SK-N-SH (cell line): ENCODE data around the gene PLA2G4E. TPM values are rescaled to one million over a fixed set of nuclear protein-coding genes. Genes with fewer than 3 reads are reported as not detected.

Experiments
- CTCF ChIA-PET: fragments of 300-600, 350-600 bp; formaldehyde crosslinking; extraction: SDS; loops from one replicate; lab custom pipeline; 2021; lab: Yijun Ruan, JAX
- POLR2A ChIA-PET: fragments of 350-600 bp; sonication (Branson Sonifier 250); formaldehyde crosslinking; extraction: SDS; loops from one replicate; lab custom pipeline; 2020; ENCODE audit warnings: antibody characterized with exemption, inconsistent platforms; lab: Yijun Ruan, JAX
- DNase-seq: peaks from one replicate; pipeline ENCODE4 v3.0.0; 2012
- H2AFZ ChIP-seq: fragments of 200-600 bp; sonication (generic); 2 replicates; pipeline ENCODE4 v1.8.1; 2016; ENCODE audit warnings: antibody characterized with exemption, mild to moderate bottlenecking, low read depth
- H3F3A ChIP-seq: fragments of 200-600 bp; sonication (generic); replicated peaks from 2 replicates; pipeline ENCODE3; 2016; ENCODE audit warnings: antibody characterized with exemption, mild to moderate bottlenecking; ENCODE audit not compliant: insufficient read depth
- H3K27ac ChIP-seq, 2 experiments: fragments of 200-500 bp in 1 of 2; fragments of 200-600 bp in 1 of 2; sonication (Bioruptor generic) in 1 of 2; sonication (generic), shearing (Covaris generic) in 1 of 2; 2 replicates each; pipeline versions ENCODE4 v1.5.1 to v1.6.1; 2014 to 2016; ENCODE audit warnings: low read depth in 2 of 2, inconsistent platforms in 1 of 2, low read length in 1 of 2, mild to moderate bottlenecking in 1 of 2, mixed read lengths in 1 of 2
- H3K27me3 ChIP-seq: fragments of 200-600 bp; sonication (generic), shearing (Covaris generic); 2 replicates; pipeline ENCODE4 v1.6.1; 2016; ENCODE audit warnings: mixed run types; ENCODE audit not compliant: insufficient read depth
- H3K36me3 ChIP-seq, 2 experiments: fragments of 200-500 bp in 1 of 2; fragments of 200-600 bp in 1 of 2; sonication (Bioruptor generic) in 1 of 2; sonication (generic) in 1 of 2; replicated peaks in 1 of 2; 2 replicates each; pipeline versions ENCODE3 to v1.5.1; 2014 to 2016; ENCODE audit warnings: low read length in 1 of 2, mild to moderate bottlenecking in 1 of 2; ENCODE audit not compliant: insufficient read depth in 2 of 2, control insufficient read depth in 1 of 2
- H3K4me1 ChIP-seq, 2 experiments: fragments of 200-500 bp in 1 of 2; fragments of 200-600 bp in 1 of 2; sonication (Bioruptor generic) in 1 of 2; sonication (generic), shearing (Covaris generic) in 1 of 2; 2 replicates each; pipeline versions ENCODE4 v1.5.1 to v1.6.1; 2014 to 2016; ENCODE audit warnings: low read depth in 1 of 2, low read length in 1 of 2, mixed run types in 1 of 2; ENCODE audit not compliant: insufficient read depth in 2 of 2, control insufficient read depth in 1 of 2
- H3K4me2 ChIP-seq: fragments of 200-600 bp; sonication (generic), shearing (Covaris generic); 2 replicates; pipeline ENCODE4 v1.6.1; 2017; ENCODE audit warnings: mixed run types
- H3K4me3 ChIP-seq, 2 experiments: fragments of 200-500 bp in 1 of 2; fragments of 200-600 bp in 1 of 2; sonication (Bioruptor generic) in 1 of 2; sonication (generic), shearing (Covaris generic) in 1 of 2; 2 replicates each; pipeline versions ENCODE4 v1.5.1 to v1.8.1; 2014 to 2016; ENCODE audit warnings: low read depth in 2 of 2, inconsistent platforms in 1 of 2, low read length in 1 of 2, mild to moderate bottlenecking in 1 of 2, mixed read lengths in 1 of 2, moderate library complexity in 1 of 2
- H3K79me2 ChIP-seq: fragments of 200-600 bp; sonication (generic); 2 replicates; pipeline ENCODE4 v1.8.1; 2017; ENCODE audit warnings: mild to moderate bottlenecking; ENCODE audit not compliant: insufficient read depth
- H3K9ac ChIP-seq: fragments of 200-600 bp; sonication (generic); 2 replicates; pipeline ENCODE4 v1.6.1; 2017; ENCODE audit warnings: mixed run types
- H3K9me2 ChIP-seq: fragments of 200-600 bp; sonication (generic); 2 replicates; pipeline ENCODE4 v1.6.1; 2017; ENCODE audit warnings: mixed run types
- H3K9me3 ChIP-seq: fragments of 200-600 bp; sonication (generic); 2 replicates; pipeline ENCODE4 v1.6.1; 2017; ENCODE audit warnings: mixed run types, mild to moderate bottlenecking, moderate library complexity
- H4K20me1 ChIP-seq: fragments of 200-600 bp; sonication (generic); 2 replicates; pipeline ENCODE4 v1.6.1; 2017; ENCODE audit warnings: mild to moderate bottlenecking, mixed run types; ENCODE audit not compliant: insufficient read depth
- EP300 ChIP-seq, 2 experiments: IDR thresholded peaks; 2 replicates each; pipeline versions ENCODE4 v1.4.0 to v1.6.1; 2012; ENCODE audit warnings: borderline replicate concordance in 1 of 2, low read depth in 1 of 2, low read length in 1 of 2
- EZH2phosphoT487 ChIP-seq: fragments of 200-600 bp; sonication (generic); IDR thresholded peaks from 2 replicates; pipeline ENCODE4 v1.6.1; 2017; ENCODE audit warnings: low read depth, mixed run types, mild to moderate bottlenecking, antibody characterized with exemption, moderate library complexity, borderline replicate concordance
- FOXJ3 ChIP-seq: sonication (generic); formaldehyde crosslinking; IDR thresholded peaks from 2 replicates; pipeline ENCODE4 v1.5.1; 2020; ENCODE audit warnings: mild to moderate bottlenecking, missing genetic modification reagents
- JUND ChIP-seq: IDR thresholded peaks from 2 replicates; pipeline ENCODE4 v1.4.0; 2012
- NRF1 ChIP-seq: IDR thresholded peaks from 2 replicates; pipeline ENCODE4 v1.6.1; 2012; ENCODE audit warnings: low read depth, mild to moderate bottlenecking, low read length
- RCOR1 ChIP-seq: fragments of 150-350 bp; IDR thresholded peaks from 2 replicates; pipeline ENCODE4 v1.6.1; 2017; ENCODE audit warnings: antibody characterized with exemption, low read length
- RXRA ChIP-seq: IDR thresholded peaks from 2 replicates; pipeline ENCODE4 v1.4.0; 2012; ENCODE audit warnings: low read depth, mild to moderate bottlenecking, borderline replicate concordance
- SIN3A ChIP-seq: IDR thresholded peaks from 2 replicates; pipeline ENCODE4 v1.6.1; 2012; ENCODE audit warnings: low read depth, mild to moderate bottlenecking, low read length, moderate library complexity, borderline replicate concordance
- TCF12 ChIP-seq: IDR thresholded peaks from 2 replicates; pipeline ENCODE4 v1.4.0; 2012
- TEAD4 ChIP-seq: IDR thresholded peaks from 2 replicates; pipeline ENCODE4 v1.4.0; 2012; ENCODE audit warnings: mild to moderate bottlenecking, borderline replicate concordance; ENCODE audit not compliant: insufficient read depth
- YY1 ChIP-seq: IDR thresholded peaks from 2 replicates; pipeline ENCODE4 v1.4.0; 2012; ENCODE audit warnings: low read depth, mild to moderate bottlenecking
- WGBS: methylation state at CpG from one replicate; pipeline ENCODE4 v1.1.6; 2017; ENCODE audit warnings: low lambda C conversion rate; 5-methylcytosine and 5-hydroxymethylcytosine counted together
- polyA plus RNA-seq, 3 experiments: library from polyadenylated mRNA; depleted of rRNA; stranded (reverse); fragments of >200 nt; gene quantifications; 2 replicates each; pipeline ENCODE4 v1.2.3, GENCODE V29; 2012
- TF ChIP-seq, protein P1 (sequence below): IDR thresholded peaks from 2 replicates; pipeline ENCODE4 v1.4.0; 2012; ENCODE audit warnings: low read depth, borderline replicate concordance
- TF ChIP-seq, protein P2 (sequence below): IDR thresholded peaks from 2 replicates; pipeline ENCODE4; 2012
- TF ChIP-seq, protein P3 (sequence below): IDR thresholded peaks from 2 replicates; pipeline ENCODE4 v1.6.1; 2012; ENCODE audit warnings: mild to moderate bottlenecking, low read depth, low read length, moderate library complexity
- TF ChIP-seq, protein P4 (sequence below): fragments of 150-350 bp; IDR thresholded peaks from 2 replicates; pipeline ENCODE4 v1.6.1; 2016; ENCODE audit warnings: mild to moderate bottlenecking, low read depth, low read length
- TF ChIP-seq, protein P5 (sequence below): fragments of 200-600 bp; sonication (generic); IDR thresholded peaks from 2 replicates; pipeline ENCODE4 v1.6.1; 2017; ENCODE audit warnings: antibody characterized with exemption, mild to moderate bottlenecking, moderate library complexity

The PLA2G4E gene
- polyA plus RNA-seq, 1 of the 3 experiments (the other 2 are of a cell fraction), result not detected

DNA sequence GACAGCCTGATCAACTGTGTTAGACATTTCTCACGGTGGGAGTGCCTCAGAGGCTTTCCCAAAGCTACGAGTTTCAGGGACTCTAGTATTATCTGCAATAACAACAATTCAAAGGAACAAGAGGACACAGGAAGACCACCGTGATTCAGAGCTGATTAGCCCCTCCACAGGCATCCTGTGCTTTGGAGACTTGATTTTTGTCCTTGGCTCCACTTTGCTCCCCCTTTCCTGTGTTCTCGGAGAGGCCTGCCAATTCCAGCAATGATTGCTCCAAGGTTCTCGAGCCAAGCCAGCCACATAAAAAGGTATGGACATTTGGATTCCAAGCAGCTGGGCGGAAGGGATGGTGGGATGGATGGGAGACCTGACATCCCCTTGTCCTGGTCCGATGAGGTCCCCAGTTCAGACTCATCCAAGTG, 62.8 kb downstream of the PLA2G4E start:
- H3K4me1 ChIP-seq, result peaks cover 0 to 10% of the 10 kb centered on the region in 2 experiments; a peak in 2 of 4 replicates
- no peak overlapping the region for H3K4me2 ChIP-seq
- H4K20me1 ChIP-seq, result no peaks in the 10 kb centered on the region
- H3K27ac ChIP-seq, result no peak overlapping the region
- H3K79me2 ChIP-seq, result peaks cover 60% of the 10 kb centered on the region; the same call in 1 of the 2 replicates
- no peak overlapping the region for H3K9ac ChIP-seq
- H3K36me3 ChIP-seq, result peaks cover 0 to 7% of the 10 kb centered on the region in 2 experiments
- H2AFZ ChIP-seq, result no peak overlapping the region
- peaks cover 11% of the 10 kb centered on the region for H3F3A ChIP-seq
- H3K27me3 ChIP-seq, result no peaks in the 10 kb centered on the region
- no peaks in the 10 kb centered on the region for H3K9me3 ChIP-seq
- no peak overlapping the region for H3K4me3 ChIP-seq
- POLR2A ChIA-PET, result no interaction called here
- no peaks in the 10 kb centered on the region for H3K9me2 ChIP-seq
- WGBS, result 96% methylated on average over 7 of the region's 7 CpGs
- no peak for DNase-seq
- CTCF ChIA-PET, result interaction anchor here (1.1 kb wide), 1 partner anchor 14 kb away, joined by 3 read pairs; no protein-coding TSS in a partner anchor
- TF ChIP-seq SIN3A (no peak), JUND (no peak), RCOR1 (no peak), FOXJ3 (no peak), EZH2phosphoT487 (no peak), YY1 (no peak), TEAD4 (no peak), NRF1 (no peak), EP300 (IDR thresholded peaks at IDR 0.05; ENCODE audit: borderline replicate concordance in 1 of 2, low read depth in 1 of 2, low read length in 1 of 2) (no peak), RXRA (no peak), TCF12 (no peak)
- TF ChIP-seq, protein P1, sequence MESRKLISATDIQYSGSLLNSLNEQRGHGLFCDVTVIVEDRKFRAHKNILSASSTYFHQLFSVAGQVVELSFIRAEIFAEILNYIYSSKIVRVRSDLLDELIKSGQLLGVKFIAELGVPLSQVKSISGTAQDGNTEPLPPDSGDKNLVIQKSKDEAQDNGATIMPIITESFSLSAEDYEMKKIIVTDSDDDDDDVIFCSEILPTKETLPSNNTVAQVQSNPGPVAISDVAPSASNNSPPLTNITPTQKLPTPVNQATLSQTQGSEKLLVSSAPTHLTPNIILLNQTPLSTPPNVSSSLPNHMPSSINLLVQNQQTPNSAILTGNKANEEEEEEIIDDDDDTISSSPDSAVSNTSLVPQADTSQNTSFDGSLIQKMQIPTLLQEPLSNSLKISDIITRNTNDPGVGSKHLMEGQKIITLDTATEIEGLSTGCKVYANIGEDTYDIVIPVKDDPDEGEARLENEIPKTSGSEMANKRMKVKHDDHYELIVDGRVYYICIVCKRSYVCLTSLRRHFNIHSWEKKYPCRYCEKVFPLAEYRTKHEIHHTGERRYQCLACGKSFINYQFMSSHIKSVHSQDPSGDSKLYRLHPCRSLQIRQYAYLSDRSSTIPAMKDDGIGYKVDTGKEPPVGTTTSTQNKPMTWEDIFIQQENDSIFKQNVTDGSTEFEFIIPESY, result no peak
- TF ChIP-seq, protein P2, sequence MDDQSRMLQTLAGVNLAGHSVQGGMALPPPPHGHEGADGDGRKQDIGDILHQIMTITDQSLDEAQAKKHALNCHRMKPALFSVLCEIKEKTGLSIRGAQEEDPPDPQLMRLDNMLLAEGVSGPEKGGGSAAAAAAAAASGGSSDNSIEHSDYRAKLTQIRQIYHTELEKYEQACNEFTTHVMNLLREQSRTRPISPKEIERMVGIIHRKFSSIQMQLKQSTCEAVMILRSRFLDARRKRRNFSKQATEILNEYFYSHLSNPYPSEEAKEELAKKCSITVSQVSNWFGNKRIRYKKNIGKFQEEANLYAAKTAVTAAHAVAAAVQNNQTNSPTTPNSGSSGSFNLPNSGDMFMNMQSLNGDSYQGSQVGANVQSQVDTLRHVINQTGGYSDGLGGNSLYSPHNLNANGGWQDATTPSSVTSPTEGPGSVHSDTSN, result no peak
- TF ChIP-seq, protein P3, sequence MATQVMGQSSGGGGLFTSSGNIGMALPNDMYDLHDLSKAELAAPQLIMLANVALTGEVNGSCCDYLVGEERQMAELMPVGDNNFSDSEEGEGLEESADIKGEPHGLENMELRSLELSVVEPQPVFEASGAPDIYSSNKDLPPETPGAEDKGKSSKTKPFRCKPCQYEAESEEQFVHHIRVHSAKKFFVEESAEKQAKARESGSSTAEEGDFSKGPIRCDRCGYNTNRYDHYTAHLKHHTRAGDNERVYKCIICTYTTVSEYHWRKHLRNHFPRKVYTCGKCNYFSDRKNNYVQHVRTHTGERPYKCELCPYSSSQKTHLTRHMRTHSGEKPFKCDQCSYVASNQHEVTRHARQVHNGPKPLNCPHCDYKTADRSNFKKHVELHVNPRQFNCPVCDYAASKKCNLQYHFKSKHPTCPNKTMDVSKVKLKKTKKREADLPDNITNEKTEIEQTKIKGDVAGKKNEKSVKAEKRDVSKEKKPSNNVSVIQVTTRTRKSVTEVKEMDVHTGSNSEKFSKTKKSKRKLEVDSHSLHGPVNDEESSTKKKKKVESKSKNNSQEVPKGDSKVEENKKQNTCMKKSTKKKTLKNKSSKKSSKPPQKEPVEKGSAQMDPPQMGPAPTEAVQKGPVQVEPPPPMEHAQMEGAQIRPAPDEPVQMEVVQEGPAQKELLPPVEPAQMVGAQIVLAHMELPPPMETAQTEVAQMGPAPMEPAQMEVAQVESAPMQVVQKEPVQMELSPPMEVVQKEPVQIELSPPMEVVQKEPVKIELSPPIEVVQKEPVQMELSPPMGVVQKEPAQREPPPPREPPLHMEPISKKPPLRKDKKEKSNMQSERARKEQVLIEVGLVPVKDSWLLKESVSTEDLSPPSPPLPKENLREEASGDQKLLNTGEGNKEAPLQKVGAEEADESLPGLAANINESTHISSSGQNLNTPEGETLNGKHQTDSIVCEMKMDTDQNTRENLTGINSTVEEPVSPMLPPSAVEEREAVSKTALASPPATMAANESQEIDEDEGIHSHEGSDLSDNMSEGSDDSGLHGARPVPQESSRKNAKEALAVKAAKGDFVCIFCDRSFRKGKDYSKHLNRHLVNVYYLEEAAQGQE, result no peak
- TF ChIP-seq, protein P4, sequence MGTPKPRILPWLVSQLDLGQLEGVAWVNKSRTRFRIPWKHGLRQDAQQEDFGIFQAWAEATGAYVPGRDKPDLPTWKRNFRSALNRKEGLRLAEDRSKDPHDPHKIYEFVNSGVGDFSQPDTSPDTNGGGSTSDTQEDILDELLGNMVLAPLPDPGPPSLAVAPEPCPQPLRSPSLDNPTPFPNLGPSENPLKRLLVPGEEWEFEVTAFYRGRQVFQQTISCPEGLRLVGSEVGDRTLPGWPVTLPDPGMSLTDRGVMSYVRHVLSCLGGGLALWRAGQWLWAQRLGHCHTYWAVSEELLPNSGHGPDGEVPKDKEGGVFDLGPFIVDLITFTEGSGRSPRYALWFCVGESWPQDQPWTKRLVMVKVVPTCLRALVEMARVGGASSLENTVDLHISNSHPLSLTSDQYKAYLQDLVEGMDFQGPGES, result no peak
- TF ChIP-seq, protein P5, sequence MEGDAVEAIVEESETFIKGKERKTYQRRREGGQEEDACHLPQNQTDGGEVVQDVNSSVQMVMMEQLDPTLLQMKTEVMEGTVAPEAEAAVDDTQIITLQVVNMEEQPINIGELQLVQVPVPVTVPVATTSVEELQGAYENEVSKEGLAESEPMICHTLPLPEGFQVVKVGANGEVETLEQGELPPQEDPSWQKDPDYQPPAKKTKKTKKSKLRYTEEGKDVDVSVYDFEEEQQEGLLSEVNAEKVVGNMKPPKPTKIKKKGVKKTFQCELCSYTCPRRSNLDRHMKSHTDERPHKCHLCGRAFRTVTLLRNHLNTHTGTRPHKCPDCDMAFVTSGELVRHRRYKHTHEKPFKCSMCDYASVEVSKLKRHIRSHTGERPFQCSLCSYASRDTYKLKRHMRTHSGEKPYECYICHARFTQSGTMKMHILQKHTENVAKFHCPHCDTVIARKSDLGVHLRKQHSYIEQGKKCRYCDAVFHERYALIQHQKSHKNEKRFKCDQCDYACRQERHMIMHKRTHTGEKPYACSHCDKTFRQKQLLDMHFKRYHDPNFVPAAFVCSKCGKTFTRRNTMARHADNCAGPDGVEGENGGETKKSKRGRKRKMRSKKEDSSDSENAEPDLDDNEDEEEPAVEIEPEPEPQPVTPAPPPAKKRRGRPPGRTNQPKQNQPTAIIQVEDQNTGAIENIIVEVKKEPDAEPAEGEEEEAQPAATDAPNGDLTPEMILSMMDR, result no peak
- TF ChIP-seq, all 33 proteins: peak for 0
